Measurements from ENCODE around the gene ITGA3. TPM values are rescaled to one million over a fixed set of nuclear protein-coding genes. Genes with fewer than 3 reads are reported as not detected.

ITGA3 gene
- total RNA-seq, 6 donors from 2014 or later, result 193 to 469 (median 350) TPM

DNA sequence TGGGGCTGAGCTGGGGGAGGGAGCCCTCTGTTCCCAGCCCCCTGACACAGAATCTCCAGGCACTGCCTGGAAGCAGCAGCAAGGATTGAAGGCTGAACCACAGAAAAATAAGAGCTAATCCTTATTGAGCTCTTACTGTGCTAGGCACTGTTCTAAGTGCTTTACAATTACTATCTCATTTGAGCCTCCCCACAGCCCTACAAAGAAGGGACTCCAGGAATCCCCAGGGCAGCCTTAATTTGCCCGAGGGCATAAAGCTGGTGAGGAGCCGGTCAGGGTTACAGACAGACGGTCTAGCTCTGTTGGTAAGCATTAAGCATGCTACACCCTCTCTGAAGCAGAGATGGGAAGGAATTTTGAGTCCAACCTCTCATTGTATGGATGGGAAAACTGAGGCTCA is 67.0 kb downstream of the ITGA3 start:
- Histone ChIP-seq H3K4me3 (no peak overlapping the region), H3K27me3 (no peaks in the 10 kb centered on the region), H3K36me3 (no peaks in the 10 kb centered on the region), H3K9me3 (no peaks in the 10 kb centered on the region), H3K4me1 (peaks cover 12 to 28% (median 18%) of the 10 kb centered on the region in 4 donors), H3K27ac (peak overlapping the region in 3 of 4 donors; percentile 37 to 83 (median 51))
- ATAC-seq (ENCODE audit: low FRiP score in 2 of 2) (no peak), DNase-seq (no peak)
- TF ChIP-seq POLR2A (IDR thresholded peaks at IDR 0.05) (no peak), POLR2AphosphoS5 (IDR thresholded peaks at IDR 0.05) (no peak), EP300 (IDR thresholded peaks at IDR 0.05) (no peak)
- TF ChIP-seq, protein P1, sequence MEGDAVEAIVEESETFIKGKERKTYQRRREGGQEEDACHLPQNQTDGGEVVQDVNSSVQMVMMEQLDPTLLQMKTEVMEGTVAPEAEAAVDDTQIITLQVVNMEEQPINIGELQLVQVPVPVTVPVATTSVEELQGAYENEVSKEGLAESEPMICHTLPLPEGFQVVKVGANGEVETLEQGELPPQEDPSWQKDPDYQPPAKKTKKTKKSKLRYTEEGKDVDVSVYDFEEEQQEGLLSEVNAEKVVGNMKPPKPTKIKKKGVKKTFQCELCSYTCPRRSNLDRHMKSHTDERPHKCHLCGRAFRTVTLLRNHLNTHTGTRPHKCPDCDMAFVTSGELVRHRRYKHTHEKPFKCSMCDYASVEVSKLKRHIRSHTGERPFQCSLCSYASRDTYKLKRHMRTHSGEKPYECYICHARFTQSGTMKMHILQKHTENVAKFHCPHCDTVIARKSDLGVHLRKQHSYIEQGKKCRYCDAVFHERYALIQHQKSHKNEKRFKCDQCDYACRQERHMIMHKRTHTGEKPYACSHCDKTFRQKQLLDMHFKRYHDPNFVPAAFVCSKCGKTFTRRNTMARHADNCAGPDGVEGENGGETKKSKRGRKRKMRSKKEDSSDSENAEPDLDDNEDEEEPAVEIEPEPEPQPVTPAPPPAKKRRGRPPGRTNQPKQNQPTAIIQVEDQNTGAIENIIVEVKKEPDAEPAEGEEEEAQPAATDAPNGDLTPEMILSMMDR (IDR thresholded peaks at IDR 0.05), result no peak
- 89 to 100% methylated on average over 3 of the region's 3 CpGs for WGBS, 2 donors

DNA sequence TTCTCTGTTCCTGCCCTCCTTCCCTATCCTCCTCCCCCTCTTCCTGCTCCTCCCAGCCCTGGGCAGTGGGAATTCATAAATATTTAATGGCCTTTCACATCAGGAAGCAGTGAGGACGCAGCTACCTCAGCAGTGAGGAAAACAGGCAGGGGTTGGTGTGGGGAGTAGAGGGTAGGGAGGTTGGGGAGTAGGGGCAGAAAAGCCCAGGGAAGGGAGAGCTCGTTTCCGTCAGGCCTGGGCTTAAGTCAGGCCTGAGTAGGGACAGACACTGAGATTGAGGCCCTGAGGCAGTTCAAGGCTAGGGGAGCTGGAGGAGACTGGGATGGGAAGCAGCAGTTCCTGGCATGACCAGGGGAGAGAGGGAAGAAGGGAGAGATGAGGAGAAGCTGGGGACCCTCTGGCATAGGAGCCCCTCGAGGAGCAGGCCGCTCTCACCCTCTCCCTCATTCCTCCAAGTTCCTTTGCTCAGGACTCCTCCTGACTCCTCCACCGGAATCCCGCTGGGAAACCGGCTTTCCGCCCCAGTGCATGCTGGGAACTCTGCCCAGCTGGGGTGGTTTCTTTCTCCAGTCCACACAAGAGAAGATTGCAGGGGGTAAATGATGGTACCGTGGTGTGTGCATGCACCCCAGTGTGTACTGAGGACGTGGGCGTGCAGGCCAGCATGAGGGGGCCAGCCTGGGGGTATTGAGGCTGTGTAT is 67.9 kb downstream of the ITGA3 start:
- H3K36me3 ChIP-seq, result no peaks in the 10 kb centered on the region
- TF ChIP-seq POLR2A (IDR thresholded peaks at IDR 0.05), result no peak
- no peaks in the 10 kb centered on the region for H3K9me3 ChIP-seq
- 50 to 57% methylated on average over 12 of the region's 12 CpGs for WGBS, 2 donors
- peak overlapping the region; percentile 37 to 83 (median 52) for H3K27ac ChIP-seq
- ATAC-seq (ENCODE audit: low FRiP score in 2 of 2) (no peak), DNase-seq (no peak)
- H3K4me1 ChIP-seq, result peaks cover 19 to 37% (median 25%) of the 10 kb centered on the region in 4 donors
- H3K27me3 ChIP-seq, result peaks cover 0 to 2% (median 0%) of the 10 kb centered on the region in 4 donors
- H3K4me3 ChIP-seq, result no peak overlapping the region

DNA sequence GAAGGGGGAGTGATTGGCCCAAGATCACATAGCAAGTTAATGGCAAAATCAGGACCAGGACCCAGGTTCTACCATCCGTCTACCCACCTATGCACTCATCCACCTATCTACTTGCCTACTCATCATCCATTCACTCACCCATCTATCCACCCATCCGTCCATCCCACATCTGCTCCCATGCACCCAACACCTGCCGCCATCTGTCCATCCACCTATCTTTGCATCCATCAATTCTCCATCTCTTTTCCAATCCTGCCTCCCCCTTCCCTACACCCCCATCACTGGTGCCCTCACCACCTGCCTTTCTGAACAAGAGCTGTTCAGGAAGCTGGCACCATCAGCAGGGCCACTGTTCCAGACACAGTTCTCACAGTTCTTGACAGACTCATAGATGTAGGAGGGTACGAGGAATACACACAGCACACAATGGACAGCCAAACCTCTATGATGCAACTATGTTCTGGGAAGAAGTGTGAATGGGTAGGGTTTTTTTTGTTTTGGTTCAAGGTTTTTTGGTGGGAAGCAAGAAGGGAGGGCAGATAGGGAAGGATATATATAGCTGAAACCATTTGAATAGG is 69.6 kb downstream of the ITGA3 start:
- H3K4me3 ChIP-seq, result no peak overlapping the region
- no peaks in the 10 kb centered on the region for H3K9me3 ChIP-seq
- no peak for DNase-seq
- peaks cover 0 to 14% (median 10%) of the 10 kb centered on the region in 4 donors for H3K27me3 ChIP-seq
- no peaks in the 10 kb centered on the region for H3K36me3 ChIP-seq
- H3K4me1 ChIP-seq, result peaks cover 34 to 54% (median 40%) of the 10 kb centered on the region in 4 donors
- ATAC-seq (ENCODE audit: low FRiP score in 2 of 2), result no peak
- 93 to 95% methylated on average over 4 of the region's 4 CpGs for WGBS, 2 donors
- no peak for TF ChIP-seq POLR2A (IDR thresholded peaks at IDR 0.05)
- no peak for TF ChIP-seq POLR2AphosphoS5 (IDR thresholded peaks at IDR 0.05)
- TF ChIP-seq EP300 (IDR thresholded peaks at IDR 0.05), result no peak
- TF ChIP-seq, protein P1 (IDR thresholded peaks at IDR 0.05), result no peak
- H3K27ac ChIP-seq, result no peak overlapping the region

GRCh38 chr17:50127697-50128361 is 71.9 kb downstream of the ITGA3 start:
- Histone ChIP-seq H3K4me1 (peaks cover 34 to 58% (median 47%) of the 10 kb centered on the region in 4 donors), H3K4me3 (no peak overlapping the region), H3K27ac (peak overlapping the region in 2 of 4 donors; percentile 73 to 81), H3K9me3 (no peaks in the 10 kb centered on the region), H3K36me3 (no peaks in the 10 kb centered on the region), H3K27me3 (peaks cover 0 to 17% (median 11%) of the 10 kb centered on the region in 4 donors)
- ATAC-seq (ENCODE audit: low FRiP score in 2 of 2) (no peak), DNase-seq (no peak)
- 38 to 55% methylated on average over 6 of the region's 6 CpGs for WGBS, 2 donors
- TF ChIP-seq, protein P1 (IDR thresholded peaks at IDR 0.05), result no peak
- TF ChIP-seq POLR2A (IDR thresholded peaks at IDR 0.05) (no peak), EP300 (IDR thresholded peaks at IDR 0.05) (no peak), POLR2AphosphoS5 (IDR thresholded peaks at IDR 0.05) (no peak)

All from upper lobe of left lung (tissue), 6 donors.